Ascending aorta (tissue), 2 donors: Measurements from ENCODE around the gene FGD4. TPM values are rescaled to one million over a fixed set of nuclear protein-coding genes. Genes with fewer than 3 reads are reported as not detected.

ENCODE experiments used
- DNase-seq, 2 donors: peaks; one replicate each; pipeline ENCODE4 v3.0.0-alpha.2; 2019; ENCODE audit warnings: low spot score in 2 of 2
- H3K27ac ChIP-seq, 2 donors: fragments of 200-600 bp; sonication (generic); one replicate each; pipeline ENCODE4 v1.5.1; 2016 to 2017; ENCODE audit warnings: mild to moderate bottlenecking in 1 of 2
- H3K27me3 ChIP-seq: fragments of 200-600 bp; sonication (generic); one replicate; pipeline ENCODE4 v1.5.1; 2017
- H3K36me3 ChIP-seq, 2 donors: fragments of 200-600 bp; sonication (generic); one replicate each; pipeline ENCODE4 v1.5.1; 2016
- H3K4me1 ChIP-seq, 2 donors: fragments of 200-600 bp; sonication (generic); one replicate each; pipeline ENCODE4 v1.5.1; 2016 to 2017; ENCODE audit warnings: mild to moderate bottlenecking in 1 of 2
- H3K4me3 ChIP-seq, 2 donors: fragments of 200-600 bp; sonication (generic); one replicate each; pipeline ENCODE4 v1.5.1; 2016 to 2017; ENCODE audit warnings: mild to moderate bottlenecking in 1 of 2
- H3K9me3 ChIP-seq, 2 donors: fragments of 200-600 bp; sonication (generic); one replicate each; pipeline ENCODE4 v1.5.1; 2016
- CTCF ChIP-seq, 3 experiments: fragments of 200-600 bp in 2 of 3; fragments of 450-650 bp in 1 of 3; sonication (generic) in 2 of 3; IDR thresholded peaks; one replicate each; pipeline ENCODE4 v1.5.1; 2016 to 2019; ENCODE audit warnings: antibody characterized with exemption in 3 of 3, mild to moderate bottlenecking in 1 of 3, moderate library complexity in 1 of 3
- intact Hi-C: fragments of 100-400 bp; cut with DNase I; formaldehyde crosslinking; loops from one replicate; pipeline ENCODE4 v1.15.1; 2023
- total RNA-seq: library from RNA; depleted of rRNA; stranded (reverse); fragments of >200 nt; gene quantifications from one replicate; pipeline ENCODE4 v1.1.0, GENCODE V29; 2016

Gene FGD4
- total RNA-seq, 1 donor from 2014 or later: 47.5 TPM

GRCh38 chr12:32598688-32599087, 199.3 kb downstream of the FGD4 start:
- Histone ChIP-seq H3K36me3 (peaks cover 25 to 47% of the 10 kb centered on the region in 2 donors), H3K4me3 (no peak overlapping the region), H3K27me3 (no peaks in the 10 kb centered on the region), H3K4me1 (no peaks in the 10 kb centered on the region), H3K27ac (no peak overlapping the region), H3K9me3 (no peaks in the 10 kb centered on the region)
- DNase-seq: no peak
- no peak for TF ChIP-seq CTCF (IDR thresholded peaks at IDR 0.05)
- intact Hi-C loops: no loop called here

DNA sequence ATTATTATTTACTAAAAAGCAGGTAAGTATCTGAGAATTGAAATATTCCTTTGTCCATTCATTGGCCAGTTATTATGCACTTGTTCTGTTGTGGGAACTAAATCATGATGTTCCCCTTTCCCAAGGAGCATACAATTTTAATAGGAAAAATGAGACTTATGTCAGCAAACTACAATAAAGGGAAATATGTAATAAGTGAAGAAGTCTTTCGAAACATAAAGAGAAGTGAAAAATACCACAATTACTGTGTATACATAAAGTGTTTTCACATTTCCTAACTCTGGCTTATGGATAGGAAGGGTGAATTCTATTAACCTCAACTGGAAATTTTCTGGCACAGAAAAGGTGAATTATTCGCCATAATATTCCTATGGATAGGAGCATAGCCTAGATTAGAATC, 201.3 kb downstream of the FGD4 start:
- H3K9me3 ChIP-seq: no peaks in the 10 kb centered on the region

GRCh38 chr12:32603071-32603470, 203.7 kb downstream of the FGD4 start:
- no peaks in the 10 kb centered on the region for H3K27me3 ChIP-seq
- TF ChIP-seq CTCF (IDR thresholded peaks at IDR 0.05): no peak
- peaks cover 21 to 63% of the 10 kb centered on the region in 2 donors for H3K36me3 ChIP-seq
- H3K9me3 ChIP-seq: no peaks in the 10 kb centered on the region
- H3K4me1 ChIP-seq: no peaks in the 10 kb centered on the region
- H3K27ac ChIP-seq: no peak overlapping the region
- no peak overlapping the region for H3K4me3 ChIP-seq
- intact Hi-C loops: no loop called here
- DNase-seq: no peak

More for the DNA sequence above, 201.3 kb downstream of the FGD4 start:
- no peak for TF ChIP-seq CTCF (IDR thresholded peaks at IDR 0.05)
- Histone ChIP-seq H3K4me1 (no peaks in the 10 kb centered on the region), H3K36me3 (peaks cover 25 to 56% of the 10 kb centered on the region in 2 donors), H3K4me3 (no peak overlapping the region), H3K27ac (no peak overlapping the region), H3K27me3 (no peaks in the 10 kb centered on the region)
- no peak for DNase-seq
- intact Hi-C loops: no loop called here

GRCh38 chr12:32603858-32604257, 204.5 kb downstream of the FGD4 start:
- peaks cover 13 to 69% of the 10 kb centered on the region in 2 donors for H3K36me3 ChIP-seq

DNA sequence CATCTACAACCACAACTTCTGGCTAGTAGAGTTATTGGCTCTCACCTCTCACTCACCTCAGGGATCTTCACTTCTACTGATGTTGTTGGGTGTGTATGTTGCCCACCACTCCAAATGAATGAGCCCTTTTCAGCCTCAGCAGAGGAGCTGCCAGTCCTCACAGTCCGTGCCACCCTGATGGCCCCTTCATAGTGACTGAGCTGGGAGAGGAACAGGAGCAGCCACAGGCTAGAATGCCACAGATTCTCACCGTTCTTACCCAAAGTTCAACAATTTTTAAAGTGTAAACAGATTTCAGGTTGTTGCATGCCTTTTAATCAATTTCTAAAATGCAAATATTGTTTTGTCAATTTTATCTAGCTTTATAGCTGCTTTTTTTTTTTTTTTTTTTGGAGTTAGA, 205.2 kb downstream of the FGD4 start:
- H3K4me3 ChIP-seq: no peak overlapping the region
- DNase-seq: no peak
- intact Hi-C loops: no loop called here
- no peaks in the 10 kb centered on the region for H3K9me3 ChIP-seq
- H3K36me3 ChIP-seq: peaks cover 13 to 76% of the 10 kb centered on the region in 2 donors
- H3K27me3 ChIP-seq: no peaks in the 10 kb centered on the region
- H3K4me1 ChIP-seq: no peaks in the 10 kb centered on the region
- no peak for TF ChIP-seq CTCF (IDR thresholded peaks at IDR 0.05)
- no peak overlapping the region for H3K27ac ChIP-seq

More at GRCh38 chr12:32603858-32604257, 204.5 kb downstream of the FGD4 start:
- H3K9me3 ChIP-seq: no peaks in the 10 kb centered on the region
- H3K4me3 ChIP-seq: no peak overlapping the region
- no peak overlapping the region for H3K27ac ChIP-seq
- H3K27me3 ChIP-seq: no peaks in the 10 kb centered on the region
- TF ChIP-seq CTCF (IDR thresholded peaks at IDR 0.05): no peak
- intact Hi-C loops: no loop called here
- H3K4me1 ChIP-seq: no peaks in the 10 kb centered on the region
- no peak for DNase-seq
